ENCODE measurements around the gene ASF1B.

The ASF1B gene

DNA sequence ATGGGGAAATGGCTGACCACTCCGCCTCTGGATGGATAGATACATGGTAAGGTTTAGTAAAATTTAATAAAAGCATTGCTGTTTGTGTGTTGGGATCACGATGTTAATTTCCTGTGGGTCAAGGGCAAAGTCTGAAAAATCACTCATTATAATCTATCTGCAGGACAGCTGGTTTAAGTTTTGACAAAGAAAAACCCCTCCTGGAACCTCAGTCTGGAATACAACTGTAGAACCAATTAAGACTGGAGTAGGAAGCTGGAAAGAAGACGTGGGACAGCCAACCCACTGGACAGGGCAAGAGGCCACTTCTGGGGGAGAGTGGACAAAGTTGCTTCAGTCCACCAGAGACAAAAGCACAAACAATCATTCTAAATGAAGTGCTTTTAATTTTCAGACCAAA is 17.2 kb downstream of the ASF1B start:
- TF ChIP-seq, protein P1, sequence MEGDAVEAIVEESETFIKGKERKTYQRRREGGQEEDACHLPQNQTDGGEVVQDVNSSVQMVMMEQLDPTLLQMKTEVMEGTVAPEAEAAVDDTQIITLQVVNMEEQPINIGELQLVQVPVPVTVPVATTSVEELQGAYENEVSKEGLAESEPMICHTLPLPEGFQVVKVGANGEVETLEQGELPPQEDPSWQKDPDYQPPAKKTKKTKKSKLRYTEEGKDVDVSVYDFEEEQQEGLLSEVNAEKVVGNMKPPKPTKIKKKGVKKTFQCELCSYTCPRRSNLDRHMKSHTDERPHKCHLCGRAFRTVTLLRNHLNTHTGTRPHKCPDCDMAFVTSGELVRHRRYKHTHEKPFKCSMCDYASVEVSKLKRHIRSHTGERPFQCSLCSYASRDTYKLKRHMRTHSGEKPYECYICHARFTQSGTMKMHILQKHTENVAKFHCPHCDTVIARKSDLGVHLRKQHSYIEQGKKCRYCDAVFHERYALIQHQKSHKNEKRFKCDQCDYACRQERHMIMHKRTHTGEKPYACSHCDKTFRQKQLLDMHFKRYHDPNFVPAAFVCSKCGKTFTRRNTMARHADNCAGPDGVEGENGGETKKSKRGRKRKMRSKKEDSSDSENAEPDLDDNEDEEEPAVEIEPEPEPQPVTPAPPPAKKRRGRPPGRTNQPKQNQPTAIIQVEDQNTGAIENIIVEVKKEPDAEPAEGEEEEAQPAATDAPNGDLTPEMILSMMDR (IDR thresholded peaks at IDR 0.05): no peak

DNA sequence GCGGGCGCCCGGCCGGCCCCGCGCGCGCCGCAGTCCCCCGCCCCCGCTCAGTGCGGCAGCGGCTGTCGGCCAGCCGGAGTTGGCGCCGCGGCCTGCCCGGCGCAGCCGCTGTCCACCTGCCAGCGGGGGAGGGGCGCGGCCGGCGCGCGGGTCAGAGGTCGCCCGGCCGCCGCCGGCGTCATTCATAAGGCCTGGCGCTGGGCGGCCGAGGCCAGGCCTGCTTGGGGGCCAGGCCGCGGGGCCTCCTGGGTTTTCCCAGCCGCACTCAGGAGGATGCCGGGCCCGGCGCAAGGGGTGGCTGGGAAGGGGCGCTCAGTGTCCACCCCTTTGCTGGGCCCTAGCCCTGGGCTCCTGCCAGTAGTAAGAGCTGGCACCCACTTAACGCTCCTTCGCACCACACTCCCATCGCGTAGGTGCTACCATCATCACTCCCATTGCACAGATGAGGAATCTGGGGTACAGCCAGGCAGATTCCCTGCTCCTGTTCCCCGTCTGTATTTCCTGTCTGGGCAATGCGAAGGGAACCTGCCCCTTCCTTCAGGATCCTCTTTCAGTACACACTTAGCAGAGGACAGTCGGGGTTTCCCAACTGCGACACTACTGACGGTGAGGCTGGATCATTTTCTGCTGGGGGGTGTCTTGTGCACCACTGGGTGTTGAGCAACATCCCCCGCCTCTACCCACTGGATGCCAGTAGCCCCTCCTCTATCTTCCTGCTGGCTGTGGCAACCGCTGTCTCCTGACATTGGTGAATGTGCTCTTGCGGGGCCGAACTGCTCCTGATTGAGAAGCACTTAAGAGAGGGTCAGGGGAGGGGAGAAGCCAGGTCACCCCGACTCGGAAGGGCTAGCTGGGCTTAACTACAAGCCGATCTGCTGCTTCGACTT is 18.0 kb downstream of the ASF1B start:
- TF ChIP-seq, protein P1 (IDR thresholded peaks at IDR 0.05): no peak

DNA sequence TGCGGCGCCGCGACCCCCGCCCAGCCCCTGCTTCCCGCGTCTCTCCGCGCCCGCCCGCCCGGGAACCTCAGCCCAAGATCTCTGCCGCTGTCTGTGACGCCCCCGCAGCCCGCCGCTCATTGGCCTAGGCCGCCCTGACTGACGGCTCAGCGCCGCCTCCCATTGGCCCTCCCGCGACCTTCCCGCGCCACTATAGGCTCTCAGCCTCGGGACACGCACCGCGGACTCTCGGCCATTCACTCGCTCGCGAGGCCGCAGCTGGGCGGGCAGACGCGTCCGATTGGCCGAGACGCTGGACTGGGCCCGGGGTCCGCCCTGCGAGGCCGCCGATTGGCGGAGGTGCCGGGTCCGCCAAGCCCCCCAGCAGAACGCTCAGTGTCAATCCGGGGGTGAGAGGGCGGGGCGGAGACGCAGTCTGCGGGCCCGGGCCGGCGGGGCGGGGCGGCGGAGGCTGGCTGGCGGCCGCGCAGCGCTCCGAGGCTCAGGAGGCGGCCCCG is 18.7 kb downstream of the ASF1B start, which contains the start of gene PRKACA:
Gene PRKACA (minus strand): TSS at position 95 of the 497 bp plus-strand sequence. CDS start 215 bp downstream, outside the sequence.
- TF ChIP-seq, protein P1 (IDR thresholded peaks at IDR 0.05): no peak

DNA sequence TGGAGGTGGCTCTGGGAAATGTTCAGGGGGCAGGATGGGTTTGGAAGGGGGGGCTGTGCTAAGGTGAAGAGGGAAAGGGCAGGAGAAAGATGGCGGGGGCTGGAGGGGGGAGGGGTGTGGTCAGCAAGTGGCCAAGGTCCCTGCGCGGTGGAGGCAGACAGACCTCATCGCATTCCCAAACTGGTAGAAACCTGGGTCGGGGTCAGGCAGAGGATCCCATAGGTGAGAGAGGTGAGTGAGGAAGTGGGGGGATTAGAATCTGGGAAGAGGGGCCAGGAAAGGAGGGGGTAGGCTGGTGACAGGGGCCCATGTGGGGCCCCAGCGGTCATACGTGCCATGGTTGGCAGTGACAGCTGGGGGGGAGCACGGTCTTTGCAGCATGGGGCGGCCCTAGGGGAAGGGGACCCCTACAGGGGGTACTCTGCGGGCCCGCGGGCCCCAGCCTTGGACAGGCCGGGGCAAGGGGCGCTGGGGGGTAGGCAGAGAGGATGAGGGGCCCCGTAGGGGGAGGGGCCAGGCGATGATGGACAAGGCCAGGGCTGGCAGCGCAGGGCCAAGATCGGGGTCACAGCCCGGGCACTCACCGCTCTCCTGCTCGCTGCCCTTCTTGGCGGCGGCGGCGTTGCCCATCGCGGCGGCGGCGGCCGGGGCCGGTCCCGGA is 19.3 kb downstream of the ASF1B start:
- TF ChIP-seq, protein P1 (IDR thresholded peaks at IDR 0.05): no peak

DNA sequence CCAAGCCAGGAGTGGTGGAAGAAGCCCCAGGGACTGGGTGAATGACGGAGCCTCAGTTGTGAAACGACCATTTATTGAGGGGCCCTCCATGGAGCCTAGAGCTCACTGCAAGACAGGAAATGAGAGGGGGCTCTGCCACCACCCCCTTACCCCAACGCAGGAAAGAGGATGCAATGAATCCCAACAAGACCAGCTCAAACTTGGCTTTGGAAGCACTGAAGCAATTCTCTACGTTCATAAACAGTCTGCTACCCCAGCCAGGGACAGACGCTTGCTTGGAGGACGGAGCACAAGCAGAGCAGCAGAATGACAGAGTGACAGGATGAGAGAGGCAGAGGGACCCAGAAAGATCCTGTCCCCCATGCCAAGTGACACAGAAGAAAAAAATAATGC is 19.9 kb downstream of the ASF1B start:
- TF ChIP-seq, protein P1 (IDR thresholded peaks at IDR 0.05): no peak

DNA sequence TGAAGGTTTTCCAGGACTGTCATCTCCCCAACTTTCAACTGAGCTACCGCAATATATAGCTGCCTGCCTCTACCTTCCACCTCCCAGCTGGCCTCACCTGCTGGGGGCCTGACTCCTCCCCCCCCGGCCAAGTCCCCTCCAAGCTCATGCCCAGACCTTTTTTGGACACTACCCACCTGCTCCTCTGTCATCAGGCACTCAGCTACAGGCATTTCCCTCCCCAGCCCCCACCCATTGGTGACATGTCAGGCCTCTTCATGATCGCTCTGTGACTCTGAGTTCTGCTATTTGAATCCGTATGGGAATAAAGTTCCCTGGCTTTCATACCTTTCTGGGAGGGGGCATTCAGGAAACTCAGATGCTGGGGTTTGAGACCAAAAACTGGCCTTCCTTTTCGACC is 20.6 kb downstream of the ASF1B start:
- TF ChIP-seq, protein P1 (IDR thresholded peaks at IDR 0.05): no peak

DNA sequence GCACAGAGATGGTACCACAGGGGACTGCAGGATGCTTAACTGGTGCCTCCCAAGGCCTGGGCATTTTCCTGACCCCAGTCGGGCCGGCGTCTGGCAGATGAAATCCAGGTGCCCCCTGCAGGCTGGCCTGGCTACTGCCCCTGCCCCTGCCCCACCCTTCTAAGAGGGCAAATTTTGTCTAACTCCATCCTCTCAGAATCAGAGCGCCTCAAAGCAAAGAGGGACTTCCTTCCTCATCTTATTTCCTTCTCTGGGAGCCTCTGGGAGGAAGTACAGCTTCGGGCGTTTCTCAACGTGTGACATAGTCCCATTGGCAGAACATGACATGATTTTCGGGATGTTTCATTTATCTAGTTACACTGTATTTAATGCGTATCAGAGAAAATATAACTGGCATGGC is 21.5 kb downstream of the ASF1B start:
- TF ChIP-seq, protein P1 (IDR thresholded peaks at IDR 0.05): peak; percentile 51; the same call in 1 of the 2 replicates

Measured in LNCAP (cell line).